Measurements from ENCODE around the gene ZEB2. TPM values are rescaled to one million over a fixed set of nuclear protein-coding genes. Genes with fewer than 3 reads are reported as not detected.

Gene ZEB2
- total and polyA plus RNA-seq, 10 of the 15 experiments (the other 5 are each of a cell fraction or from before 2014, with no cell fraction given) = 0.14 to 3.2 (median 0.84) TPM

GRCh38 chr2:144522176-144522896 lies 2.4 kb upstream of the ZEB2 start:
- ChIA-PET RAD21 (ENCODE audit: unreplicated experiment) (no interaction called here), POLR2A (interaction anchor here (0.7 kb wide), 1 partner anchor 202 kb away, joined by 4 read pairs; no protein-coding TSS in a partner anchor), CTCF (interaction anchor here (0.8 to 1.7 kb wide), 2 partner anchors 20 to 73 kb away, joined by 3 to 4 read pairs; no protein-coding TSS in a partner anchor), SMC1A (ENCODE audit: uncharacterized antibody, unreplicated experiment) (interaction anchor here (0.8 to 1.5 kb wide), 4 partner anchors 15 to 164 kb away, joined by 3 to 5 read pairs (median 3); no protein-coding TSS in a partner anchor)
- no peak for DNase-seq (ENCODE audit: low read depth, low spot score)
- no peaks in the 10 kb centered on the region for H3K36me3 ChIP-seq (ENCODE audit: control insufficient read depth in 2 of 2, insufficient read depth in 2 of 2, low read length in 1 of 2)
- WGBS (ENCODE audit: insufficient coverage, insufficient replicate concordance, low lambda C conversion rate, missing lambda C conversion rate) = 76% methylated on average over 6 of the region's 8 CpGs
- no peak overlapping the region for H3K9ac ChIP-seq (ENCODE audit: control insufficient read depth, insufficient read depth, low read length)
- no peaks in the 10 kb centered on the region for H3K79me2 ChIP-seq (ENCODE audit: control insufficient read depth, insufficient read depth, low read length)
- H2AFZ ChIP-seq (ENCODE audit: control insufficient read depth, low read depth, low read length) = no peak overlapping the region
- no peak for ATAC-seq
- H3K4me3 ChIP-seq = no peak overlapping the region
- intact Hi-C loops (cut with micrococcal nuclease; ENCODE audit: unreplicated experiment) (no loop called here), in situ Hi-C loops (cut with MboI) (no loop called here)
- no TSS peak for BruUV-seq (replicated peaks)
- no peaks in the 10 kb centered on the region for H4K20me1 ChIP-seq (ENCODE audit: control insufficient read depth, insufficient read depth)
- H3K9me3 ChIP-seq (replicated peaks; ENCODE audit: control insufficient read depth, insufficient read depth, low read length) = no peaks in the 10 kb centered on the region
- H3K4me2 ChIP-seq (ENCODE audit: control insufficient read depth, insufficient read depth) = no peak overlapping the region
- no peak overlapping the region for H3K27ac ChIP-seq (ENCODE audit: control insufficient read depth, insufficient read depth)
- H3K4me1 ChIP-seq (ENCODE audit: control insufficient read depth, insufficient read depth, low read length) = peaks cover 18% of the 10 kb centered on the region; the same call in 1 of the 2 replicates
- TF ChIP-seq YY1 (IDR thresholded peaks at IDR 0.05; ENCODE audit: low read depth, low read length) = no peak
- TF ChIP-seq YBX1 (IDR thresholded peaks at IDR 0.05) = no peak
- TF ChIP-seq SP1 (IDR thresholded peaks at IDR 0.05; ENCODE audit: low read depth, low read length) = no peak
- no peak for TF ChIP-seq RELA (IDR thresholded peaks at IDR 0.05; ENCODE audit: borderline replicate concordance, partially characterized antibody)
- TF ChIP-seq HDAC2 (IDR thresholded peaks at IDR 0.05) = no peak
- no peak for TF ChIP-seq EP300 (IDR thresholded peaks at IDR 0.05; ENCODE audit: borderline replicate concordance in 1 of 2, control insufficient read depth in 1 of 2, low read depth in 2 of 2, low read length in 2 of 2)
- no peak for TF ChIP-seq GABPA (IDR thresholded peaks at IDR 0.05; ENCODE audit: low read depth)
- TF ChIP-seq CHD2 (IDR thresholded peaks at IDR 0.05; ENCODE audit: borderline replicate concordance, low read depth, low read length) = no peak
- H3K27me3 ChIP-seq (replicated peaks in 1 of 2; ENCODE audit: control insufficient read depth in 2 of 2, insufficient read depth in 2 of 2, low read length in 1 of 2) = peaks cover 15 to 21% of the 10 kb centered on the region in 2 experiments
- no peak for FAIRE-seq

All from GM12878 (cell line).